Brain microvascular endothelial cell (primary cell): ENCODE measurements around the gene ATP8A2.

Source experiments
- DNase-seq: peaks from one replicate; pipeline ENCODE4 v3.0.0-alpha.2; 2020
- H3K27ac ChIP-seq: fragments of 250-450 bp; sonication (Bioruptor Pico); 2 replicates; pipeline ENCODE4 v1.5.1; 2020; ENCODE audit warnings: mild to moderate bottlenecking, moderate library complexity
- H3K27me3 ChIP-seq: fragments of 250-450 bp; sonication (Bioruptor Pico); replicated peaks from 2 replicates; pipeline ENCODE4 v1.5.1; 2020; ENCODE audit warnings: mild to moderate bottlenecking
- H3K36me3 ChIP-seq: fragments of 250-450 bp; sonication (Bioruptor Pico); replicated peaks from 2 replicates; pipeline ENCODE4 v1.5.1; 2020; ENCODE audit warnings: mild to moderate bottlenecking
- H3K4me3 ChIP-seq: 2 replicates; pipeline ENCODE4 v1.5.1; 2011; ENCODE audit warnings: low read depth, mild to moderate bottlenecking, control low read depth, low read length, moderate library complexity
- CTCF ChIP-seq: IDR thresholded peaks from 2 replicates; pipeline ENCODE4 v1.5.1; 2011; ENCODE audit warnings: low read depth, mild to moderate bottlenecking, moderate library complexity, low read length, control low read depth, inconsistent platforms; ENCODE audit errors: missing control alignments
- in situ Hi-C: cut with HindIII; loops from 2 replicates; pipeline ENCODE4 v1.10.0; 2017; ENCODE audit warnings: low sequenced_read_pairs, low pct_ligation_motif_present

ATP8A2 gene

DNA sequence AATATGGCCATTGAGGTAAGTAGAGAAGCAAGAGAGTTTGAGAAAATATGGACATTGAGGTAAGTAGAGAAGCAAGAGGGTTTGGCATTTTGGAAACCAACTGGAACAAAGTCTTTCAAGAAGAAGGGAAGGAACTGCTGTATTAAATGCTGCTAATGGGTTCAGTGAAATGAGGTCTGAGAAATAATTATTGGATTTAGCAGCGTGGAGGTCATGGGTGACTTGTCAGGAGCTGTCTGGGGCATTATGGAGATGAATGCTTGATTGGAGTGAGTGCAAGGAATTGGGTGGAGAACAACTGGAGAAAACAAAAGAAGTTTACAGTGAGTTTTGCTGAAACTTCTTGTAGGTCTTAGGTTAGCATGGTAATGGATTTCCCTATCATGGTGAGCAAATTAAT lies 232.3 kb downstream of the ATP8A2 start:
- no peak for TF ChIP-seq CTCF
- no peak for DNase-seq
- in situ Hi-C loops = no loop called here
- Histone ChIP-seq H3K4me3 (no peak overlapping the region), H3K27me3 (no peaks in the 10 kb centered on the region), H3K36me3 (no peaks in the 10 kb centered on the region), H3K27ac (no peak overlapping the region)

DNA sequence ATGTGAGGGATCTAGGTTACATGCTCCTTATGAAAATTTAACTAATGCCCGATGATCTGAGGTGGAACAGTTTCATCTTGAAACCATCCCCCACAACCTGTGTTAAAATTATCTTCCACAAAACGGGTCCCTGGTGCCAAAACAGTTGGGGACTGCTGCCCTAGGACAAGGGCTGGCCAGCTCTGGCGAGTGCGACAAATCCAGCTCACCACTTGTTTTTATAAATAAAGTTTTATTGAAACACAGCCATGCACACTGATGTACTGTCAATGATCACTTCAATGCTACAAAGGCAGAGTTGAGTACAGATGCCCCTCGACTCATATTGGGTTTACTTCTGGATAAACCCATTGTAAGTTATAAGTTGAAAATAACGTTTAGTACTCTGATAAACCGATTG lies 235.3 kb downstream of the ATP8A2 start:
- no peak overlapping the region for H3K27ac ChIP-seq

GRCh38 chr13:25608181-25608580 lies 236.4 kb downstream of the ATP8A2 start:
- Histone ChIP-seq H3K27ac (no peak overlapping the region), H3K4me3 (no peak overlapping the region), H3K36me3 (no peaks in the 10 kb centered on the region), H3K27me3 (no peaks in the 10 kb centered on the region)
- in situ Hi-C loops = no loop called here
- DNase-seq = no peak
- no peak for TF ChIP-seq CTCF

More for the DNA sequence above, 235.3 kb downstream of the ATP8A2 start:
- in situ Hi-C loops = no loop called here
- TF ChIP-seq CTCF = no peak
- no peaks in the 10 kb centered on the region for H3K27me3 ChIP-seq
- H3K36me3 ChIP-seq = no peaks in the 10 kb centered on the region
- H3K4me3 ChIP-seq = no peak overlapping the region
- no peak for DNase-seq

DNA sequence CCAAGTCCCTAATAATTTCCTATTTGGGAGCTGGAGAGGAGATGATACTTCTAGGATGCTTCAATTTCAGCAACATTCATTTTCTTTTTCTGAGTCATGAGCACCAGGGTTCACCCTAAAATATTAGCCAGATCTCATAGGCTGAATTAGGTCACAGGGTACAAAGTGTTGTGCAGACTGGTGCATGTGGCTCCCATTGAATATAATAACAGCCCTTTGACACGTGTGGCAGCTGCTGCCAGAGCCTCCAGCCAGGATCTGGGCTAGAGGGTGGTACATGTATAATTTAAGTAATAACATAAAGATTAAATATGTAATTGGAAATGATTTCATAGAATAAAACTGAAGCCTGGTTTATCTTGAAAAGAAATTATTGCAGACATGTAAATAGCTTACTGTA lies 244.9 kb downstream of the ATP8A2 start:
- TF ChIP-seq CTCF = no peak

DNA sequence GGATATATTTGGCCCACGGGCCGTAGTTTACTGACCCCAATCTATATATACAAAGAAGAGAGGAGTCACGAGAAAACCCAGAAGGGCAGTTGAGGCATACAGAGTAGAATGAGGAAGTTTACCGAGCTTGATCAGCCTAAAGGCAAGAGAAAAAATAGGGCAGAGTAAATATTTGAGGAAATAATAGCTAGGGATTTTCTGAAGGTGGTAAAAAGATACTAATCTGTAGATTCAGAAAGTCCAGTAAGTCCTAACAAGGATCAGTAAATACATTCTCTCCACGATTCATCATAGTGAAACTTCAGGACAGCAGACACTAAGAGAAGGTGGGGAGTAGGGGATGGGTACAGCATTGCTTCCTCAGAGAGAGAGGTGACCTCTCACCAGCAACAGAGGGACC lies 248.1 kb downstream of the ATP8A2 start:
- H3K36me3 ChIP-seq = no peaks in the 10 kb centered on the region
- in situ Hi-C loops = no loop called here
- H3K4me3 ChIP-seq = no peak overlapping the region
- TF ChIP-seq CTCF = no peak
- no peak overlapping the region for H3K27ac ChIP-seq
- no peaks in the 10 kb centered on the region for H3K27me3 ChIP-seq
- DNase-seq = no peak

More for the DNA sequence above, 244.9 kb downstream of the ATP8A2 start:
- Histone ChIP-seq H3K36me3 (no peaks in the 10 kb centered on the region), H3K27ac (no peak overlapping the region), H3K4me3 (no peak overlapping the region), H3K27me3 (no peaks in the 10 kb centered on the region)
- DNase-seq = no peak
- in situ Hi-C loops = no loop called here

DNA sequence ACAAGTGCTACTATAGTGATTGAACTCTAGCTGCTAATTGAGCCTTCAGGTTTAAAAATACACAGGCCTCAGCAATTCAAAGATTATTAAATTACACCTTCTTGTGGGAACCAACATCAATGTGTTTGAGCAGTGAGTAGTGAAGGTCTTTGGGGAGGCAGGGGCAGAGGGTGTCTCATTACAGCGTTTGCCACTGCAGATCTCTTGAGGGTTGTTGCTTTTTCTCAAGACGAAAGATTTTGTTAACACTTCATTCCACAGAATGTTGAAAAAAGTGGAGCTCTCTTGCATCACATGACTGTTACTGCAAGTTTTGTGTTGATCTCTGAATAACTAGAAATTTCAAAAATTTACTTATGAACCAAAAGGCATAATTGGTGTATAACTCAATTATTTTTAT lies 253.6 kb downstream of the ATP8A2 start:
- no peak overlapping the region for H3K4me3 ChIP-seq
- no peak overlapping the region for H3K27ac ChIP-seq
- in situ Hi-C loops = no loop called here
- DNase-seq = no peak
- no peaks in the 10 kb centered on the region for H3K27me3 ChIP-seq
- no peak for TF ChIP-seq CTCF
- H3K36me3 ChIP-seq = no peaks in the 10 kb centered on the region
